Activated B cell treated with CpG ODN at 0.5 μM for 24 hours (primary cell): Measurements from ENCODE around the gene FOXD2. TPM values are rescaled to one million over a fixed set of nuclear protein-coding genes. Genes with fewer than 3 reads are reported as not detected.

Experiments
- ATAC-seq: fragments of 200-7000 bp; cut with Tn5 transposase; one replicate; pipeline ENCODE4 v1.10.0; 2021; ENCODE audit warnings: low read depth, mild to moderate bottlenecking, moderate library complexity
- CTCF ChIA-PET: fragments of 350-600 bp; sonication (Branson Sonifier 250); formaldehyde crosslinking; loops from one replicate; lab custom pipeline; 2021; ENCODE audit warnings: antibody characterized with exemption; lab: Charles Lee
- POLR2A ChIA-PET: fragments of 350-600 bp; sonication (Branson Sonifier 250); formaldehyde crosslinking; loops from one replicate; lab custom pipeline; 2021; ENCODE audit warnings: antibody characterized with exemption; lab: Charles Lee
- DNase-seq: peaks from one replicate; pipeline ENCODE4 v3.0.0; 2022
- H3K27ac Mint-ChIP-seq: one replicate; pipeline ENCODE4 v1.8.0; 2020; ENCODE audit warnings: mixed read lengths
- H3K27me3 Mint-ChIP-seq: one replicate; pipeline ENCODE4 v1.8.0; 2021; ENCODE audit warnings: mixed read lengths
- H3K36me3 Mint-ChIP-seq: one replicate; pipeline ENCODE4 v1.8.0; 2021; ENCODE audit warnings: low read depth, mixed read lengths
- H3K4me1 Mint-ChIP-seq: one replicate; pipeline ENCODE4 v1.8.0; 2021; ENCODE audit warnings: mixed read lengths
- H3K4me3 Mint-ChIP-seq: one replicate; pipeline ENCODE4 v1.8.0; 2020; ENCODE audit warnings: mild to moderate bottlenecking, mixed read lengths
- H3K9me3 Mint-ChIP-seq: one replicate; pipeline ENCODE4 v1.8.0; 2020; ENCODE audit warnings: mixed read lengths
- CTCF ChIP-seq: fragments of 200-600 bp; IDR thresholded peaks from one replicate; pipeline ENCODE4 v1.8.0; 2022; ENCODE audit warnings: antibody characterized with exemption, mild to moderate bottlenecking
- intact Hi-C: fragments of 100-400 bp; cut with micrococcal nuclease; formaldehyde crosslinking; loops from one replicate; pipeline ENCODE4 v1.15.1; 2024
- total RNA-seq: library from RNA; stranded (reverse); gene quantifications from 2 replicates; pipeline ENCODE4 v1.2.3, GENCODE V29; 2022

FOXD2 gene
- total RNA-seq, 1 donor from 2014 or later = 0.20 TPM

- Mint-ChIP-seq H3K4me1 (peaks cover 20% of the 10 kb centered on the region), H3K4me3 (peak overlapping the region; percentile 64), H3K36me3 (no peaks in the 10 kb centered on the region), H3K27ac (peak overlapping the region; percentile 70), H3K9me3 (peaks cover 3% of the 10 kb centered on the region), H3K27me3 (peaks cover 39% of the 10 kb centered on the region)
- TF ChIP-seq CTCF = no peak
- CTCF ChIA-PET = no interaction called here
- POLR2A ChIA-PET = no interaction called here
- ATAC-seq (no peak), DNase-seq (peak; percentile 34)
- intact Hi-C loops = loop anchor here (1.0 to 2.0 kb wide), 2 partner anchors 8 to 212 kb away; partner anchors contain the start of gene TAL1
Observed at GRCh38 chr1:47444562-47445465, 7.0 kb downstream of the FOXD2 start.

- peaks cover 20% of the 10 kb centered on the region for H3K4me1 Mint-ChIP-seq
- intact Hi-C loops = loop anchor here (1.0 to 2.0 kb wide), 2 partner anchors 9 to 213 kb away; partner anchors contain the start of gene TAL1
- peaks cover 50% of the 10 kb centered on the region for H3K27me3 Mint-ChIP-seq
- ChIA-PET CTCF (no interaction called here), POLR2A (no interaction called here)
- H3K27ac Mint-ChIP-seq = no peak overlapping the region
- no peaks in the 10 kb centered on the region for H3K36me3 Mint-ChIP-seq
- DNase-seq (no peak), ATAC-seq (no peak)
- no peak for TF ChIP-seq CTCF
- H3K9me3 Mint-ChIP-seq = peaks cover 3% of the 10 kb centered on the region
- H3K4me3 Mint-ChIP-seq = no peak overlapping the region
Observed at GRCh38 chr1:47445823-47446550, 8.1 kb downstream of the FOXD2 start.

- H3K4me3 Mint-ChIP-seq = no peak overlapping the region
- POLR2A ChIA-PET = no interaction called here
- no peak for DNase-seq
Observed at GRCh38 chr1:47448462-47449222, 10.8 kb downstream of the FOXD2 start.

GRCh38 chr1:47449822-47450552 is 12.1 kb downstream of the FOXD2 start:
- CTCF ChIA-PET = interaction anchor here (1.5 kb wide), 1 partner anchor 12 kb away, joined by 4 read pairs; the partner anchor contains the start of gene FOXD2
- intact Hi-C loops = no loop called here
- Mint-ChIP-seq H3K4me1 (peaks cover 7% of the 10 kb centered on the region), H3K36me3 (no peaks in the 10 kb centered on the region), H3K4me3 (no peak overlapping the region), H3K9me3 (no peaks in the 10 kb centered on the region), H3K27me3 (peaks cover 75% of the 10 kb centered on the region), H3K27ac (no peak overlapping the region)
- no peak for DNase-seq
- no peak for TF ChIP-seq CTCF
- POLR2A ChIA-PET = no interaction called here
- ATAC-seq = no peak

More at GRCh38 chr1:47448462-47449222, 10.8 kb downstream of the FOXD2 start:
- intact Hi-C loops = no loop called here
- ATAC-seq = no peak
- Mint-ChIP-seq H3K27ac (no peak overlapping the region), H3K27me3 (peaks cover 72% of the 10 kb centered on the region), H3K9me3 (peaks cover 3% of the 10 kb centered on the region), H3K36me3 (no peaks in the 10 kb centered on the region), H3K4me1 (peaks cover 20% of the 10 kb centered on the region)
- TF ChIP-seq CTCF = no peak
- CTCF ChIA-PET = interaction anchor here (1.5 kb wide), 1 partner anchor 11 kb away, joined by 4 read pairs; the partner anchor contains the start of gene FOXD2
